Stimulated activated CD4-positive, alpha-beta T cell treated with anti-CD3 and anti-CD28 coated beads, Interleukin-15, amount 100 ng/mL, for 1 hour (primary cell): Measurements from ENCODE around the gene INTS1.
"Not testable (repeated sequence)": the region's sequence is repeated elsewhere in the genome, so short reads cannot be mapped to it uniquely, and the experiment has no call there.

ENCODE experiments used
- DNase-seq, 2 donors: peaks; one replicate each; pipeline ENCODE4 v3.0.0-alpha.2; 2020; ENCODE audit warnings: low read depth in 1 of 2, low spot score in 1 of 2

INTS1 gene

DNA sequence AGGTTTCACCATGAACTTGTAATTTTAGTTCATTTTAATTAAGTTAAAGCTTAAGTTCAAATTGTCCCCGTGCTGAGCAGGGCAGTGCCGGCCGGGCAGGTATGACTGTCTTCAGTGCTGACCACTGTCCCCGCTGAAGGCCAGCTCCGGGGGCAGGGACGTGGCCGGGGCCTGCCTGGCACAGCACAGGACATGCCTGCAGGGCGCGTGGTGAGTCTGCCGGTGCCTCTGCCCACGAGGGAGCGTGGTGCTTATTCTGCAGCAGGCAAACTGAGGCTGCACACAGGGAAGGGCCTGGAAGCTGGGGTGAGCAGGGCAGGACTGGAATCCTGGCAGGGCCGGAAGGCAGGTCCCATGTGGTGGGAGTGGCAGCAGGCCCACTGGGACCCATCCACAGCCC lies 54.7 kb downstream of the INTS1 start:
- no peak for DNase-seq

DNA sequence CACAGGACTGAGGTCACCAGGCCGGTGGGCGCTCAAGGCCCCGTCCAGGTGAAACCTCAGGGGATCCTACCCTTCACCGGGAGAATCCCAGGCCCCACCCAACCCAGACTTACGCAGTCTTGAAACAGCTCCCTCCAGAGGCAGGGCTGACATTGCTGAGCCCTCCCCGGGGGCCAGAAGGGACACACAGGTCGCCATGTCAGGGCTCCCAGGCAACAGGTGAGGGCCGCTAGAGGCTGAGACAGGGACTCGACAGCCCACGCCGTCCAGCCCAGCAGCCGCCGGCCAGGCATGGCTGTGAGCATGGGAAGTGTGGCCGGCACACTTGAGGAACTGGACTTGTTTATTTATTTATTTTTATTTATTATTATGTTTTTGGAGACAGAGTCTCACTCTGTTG lies 55.2 kb downstream of the INTS1 start:
- no peak for DNase-seq

DNA sequence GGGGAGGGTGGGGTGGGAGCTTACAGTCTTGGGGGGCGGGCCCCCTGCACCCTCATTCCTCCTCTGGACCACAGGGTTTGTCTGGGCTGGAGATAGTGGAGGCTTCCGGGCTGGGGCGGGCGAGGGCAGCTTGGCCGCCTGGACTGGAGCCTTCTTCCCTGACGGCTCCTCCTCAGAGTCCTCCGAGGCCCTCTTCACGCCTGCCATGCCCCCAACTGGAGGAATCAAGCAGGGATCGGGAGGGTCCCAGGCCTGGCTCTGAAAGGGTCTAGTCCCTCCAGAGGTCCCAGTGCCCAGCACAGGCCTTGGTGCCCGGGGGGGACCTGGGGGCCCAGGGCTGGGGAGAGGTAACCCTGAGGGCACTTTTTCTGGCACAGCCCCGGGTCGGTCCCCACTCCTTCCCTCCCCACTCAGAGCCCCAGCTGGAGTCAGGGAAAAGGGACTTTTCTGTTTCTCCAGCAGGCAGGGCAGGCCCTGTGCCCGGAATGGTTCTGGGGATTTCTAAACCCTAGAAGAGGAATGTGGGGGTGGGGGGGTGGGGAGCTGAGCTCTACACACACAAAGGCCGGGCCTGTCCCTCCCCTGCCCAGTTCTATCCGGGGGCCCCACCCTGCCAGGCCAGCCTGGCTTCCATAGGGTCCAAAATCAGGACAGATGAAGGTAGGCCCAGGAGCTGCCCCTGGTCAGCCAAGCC lies 56.5 kb downstream of the INTS1 start:
- DNase-seq = no peak

DNA sequence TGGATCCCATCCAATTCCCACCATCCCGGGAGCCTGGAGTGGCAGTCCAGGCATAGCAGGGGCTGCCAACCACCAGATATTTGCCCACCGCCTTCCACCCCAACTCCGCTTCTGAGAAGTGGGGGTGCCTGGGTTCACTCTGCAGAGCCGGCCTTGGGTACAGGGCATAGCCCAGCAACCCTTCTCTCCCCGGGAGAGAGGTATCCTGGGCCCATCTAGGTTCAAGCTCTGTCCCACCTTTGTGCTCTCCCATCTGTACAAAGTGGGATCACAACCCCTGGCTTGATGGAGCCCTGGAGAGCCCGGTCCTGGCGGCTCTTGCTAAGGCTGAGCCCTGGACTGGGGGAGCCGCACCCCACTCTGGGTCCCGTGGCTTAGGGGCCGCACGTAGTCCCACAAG lies 57.1 kb downstream of the INTS1 start:
- DNase-seq = no peak

DNA sequence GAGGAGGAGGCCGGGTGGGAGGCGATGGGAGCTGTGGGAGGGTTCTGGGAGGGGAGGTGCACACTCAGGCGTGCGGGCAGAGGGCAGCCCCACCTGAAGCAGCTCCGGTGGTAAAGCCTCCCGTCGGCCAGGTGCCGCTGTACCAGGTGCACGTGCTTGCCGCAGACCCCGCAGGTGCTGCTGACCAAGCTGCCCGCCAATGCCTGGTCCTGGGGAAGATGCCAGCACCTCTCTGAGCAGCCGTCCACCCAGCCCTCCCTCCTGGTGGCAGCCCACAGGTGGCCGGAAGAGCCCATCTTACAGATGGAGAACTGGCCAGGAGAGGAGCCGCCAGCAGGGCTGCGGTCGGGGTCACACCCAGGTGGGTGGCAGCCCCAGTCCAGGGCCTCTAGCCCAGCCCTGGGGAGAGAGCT lies 57.6 kb downstream of the INTS1 start:
- DNase-seq = no peak

DNA sequence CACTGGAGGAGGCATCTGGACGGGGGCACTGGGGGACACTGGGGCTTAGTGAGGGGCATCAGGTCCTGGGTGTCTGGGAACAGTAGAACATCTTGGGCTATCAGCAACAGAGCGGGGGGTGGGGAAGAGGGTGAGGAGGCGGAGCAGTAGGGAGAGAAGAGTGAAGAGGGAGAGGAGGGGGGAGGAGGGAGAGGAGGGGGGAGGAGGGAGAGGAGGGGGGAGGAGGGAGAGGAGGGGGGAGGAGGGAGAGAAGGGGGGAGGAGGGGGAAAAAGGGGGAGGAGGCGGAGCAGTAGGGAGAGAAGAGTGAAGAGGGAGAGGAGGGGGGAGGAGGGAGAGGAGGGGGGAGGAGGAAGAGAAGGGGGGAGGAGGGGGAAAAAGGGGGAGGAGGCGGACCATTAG lies 58.2 kb downstream of the INTS1 start:
- not testable (repeated sequence) for DNase-seq

DNA sequence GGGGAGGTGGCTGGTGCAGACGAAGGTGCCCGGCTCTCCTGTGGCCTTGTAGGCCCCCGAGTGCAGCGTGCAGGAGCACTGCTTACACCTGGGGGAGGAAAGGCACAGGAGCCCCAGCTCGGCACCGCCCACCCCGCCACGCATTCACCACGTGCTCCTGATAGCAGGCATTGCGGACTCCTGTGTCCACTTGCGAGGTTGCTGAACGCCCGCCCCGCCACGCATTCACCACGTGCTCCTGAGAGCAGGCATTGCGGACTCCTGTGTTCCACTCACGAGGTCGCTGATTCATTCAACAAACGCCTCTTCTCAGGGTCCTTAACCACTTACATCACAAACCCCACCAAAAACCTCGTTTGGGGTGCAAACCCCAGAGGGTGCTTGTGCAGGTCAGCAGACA lies 58.8 kb downstream of the INTS1 start:
- no peak for DNase-seq

DNA sequence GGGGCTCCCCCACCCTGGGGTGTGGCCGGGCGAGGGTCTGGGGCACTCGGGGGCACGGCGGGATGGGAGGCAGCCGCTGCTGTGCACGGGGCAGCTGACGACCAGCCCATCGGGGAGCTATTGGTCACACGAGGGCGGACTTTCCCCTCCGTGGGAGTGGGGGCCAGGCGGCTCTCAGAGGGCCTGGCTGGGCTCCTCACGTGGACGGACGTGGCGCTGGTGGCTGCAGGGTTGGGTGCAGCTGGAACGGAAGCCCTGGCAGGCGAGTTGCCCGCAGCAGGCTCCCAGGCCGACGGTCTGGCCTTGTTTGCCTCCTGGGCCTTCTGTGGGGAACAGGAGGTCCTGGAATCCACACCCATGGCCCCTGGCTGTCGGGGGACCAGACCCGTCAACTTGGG lies 59.3 kb downstream of the INTS1 start:
- no peak for DNase-seq

DNA sequence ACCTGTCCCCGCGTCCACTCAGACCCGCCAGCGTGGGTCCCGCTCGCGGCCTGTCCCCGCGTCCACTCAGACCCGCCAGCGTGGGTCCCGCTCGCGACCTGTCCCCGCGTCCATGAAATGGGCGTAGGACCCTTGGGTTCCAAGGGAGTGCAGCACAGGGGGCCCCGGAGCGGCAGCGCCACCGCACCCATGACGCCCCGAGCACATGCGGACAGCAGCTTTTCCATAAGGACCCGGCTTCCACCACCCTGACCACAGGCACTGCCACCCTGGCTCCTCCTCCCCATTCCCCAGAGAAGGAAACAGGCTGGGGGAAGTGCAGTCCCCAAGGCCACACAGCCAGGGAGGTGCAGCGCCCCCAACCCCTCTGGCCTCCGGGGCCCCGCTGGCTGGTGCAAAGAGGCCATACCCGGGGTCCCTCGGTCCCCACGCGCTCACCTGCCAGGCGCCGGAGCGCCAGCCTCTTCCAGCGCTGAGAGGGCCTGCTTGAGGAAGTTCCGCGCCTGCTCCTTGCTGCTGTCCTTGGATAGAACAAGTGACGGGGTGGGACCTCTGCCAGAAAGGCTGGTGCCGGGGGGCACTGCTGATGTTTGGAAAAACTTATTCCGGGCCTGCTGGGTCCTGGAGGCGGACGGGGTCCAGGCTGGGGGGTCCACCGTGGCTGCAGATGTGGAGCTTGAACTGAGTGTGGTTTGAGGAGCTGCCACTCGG lies 59.8 kb downstream of the INTS1 start:
- no peak for DNase-seq

DNA sequence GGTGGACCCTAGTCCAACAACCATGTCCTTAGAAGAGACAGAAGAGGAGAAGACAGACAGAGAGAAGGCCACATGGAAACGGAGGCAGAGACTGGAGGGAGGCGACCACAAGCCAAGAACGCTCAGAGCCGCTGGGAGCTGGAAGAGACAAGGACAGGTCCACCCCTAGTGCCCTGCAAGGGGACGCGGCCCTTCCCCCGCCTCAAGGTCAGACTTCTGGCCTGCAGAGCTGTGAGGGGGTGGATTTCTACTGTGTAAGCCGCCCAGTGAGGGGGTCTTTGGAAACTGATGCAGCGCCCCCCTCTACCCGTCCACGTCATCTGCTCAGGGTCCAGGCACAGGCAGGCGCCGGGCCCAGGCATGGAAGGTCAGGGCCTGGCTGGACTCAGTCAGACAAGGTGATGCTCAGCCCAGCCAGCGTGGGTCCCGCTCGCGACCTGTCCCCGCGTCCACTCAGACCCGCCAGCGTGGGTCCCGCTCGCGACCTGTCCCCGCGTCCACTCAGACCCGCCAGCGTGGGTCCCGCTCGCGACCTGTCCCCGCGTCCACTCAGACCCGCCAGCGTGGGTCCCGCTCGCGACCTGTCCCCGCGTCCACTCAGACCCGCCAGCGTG lies 60.5 kb downstream of the INTS1 start:
- not testable (repeated sequence) for DNase-seq

DNA sequence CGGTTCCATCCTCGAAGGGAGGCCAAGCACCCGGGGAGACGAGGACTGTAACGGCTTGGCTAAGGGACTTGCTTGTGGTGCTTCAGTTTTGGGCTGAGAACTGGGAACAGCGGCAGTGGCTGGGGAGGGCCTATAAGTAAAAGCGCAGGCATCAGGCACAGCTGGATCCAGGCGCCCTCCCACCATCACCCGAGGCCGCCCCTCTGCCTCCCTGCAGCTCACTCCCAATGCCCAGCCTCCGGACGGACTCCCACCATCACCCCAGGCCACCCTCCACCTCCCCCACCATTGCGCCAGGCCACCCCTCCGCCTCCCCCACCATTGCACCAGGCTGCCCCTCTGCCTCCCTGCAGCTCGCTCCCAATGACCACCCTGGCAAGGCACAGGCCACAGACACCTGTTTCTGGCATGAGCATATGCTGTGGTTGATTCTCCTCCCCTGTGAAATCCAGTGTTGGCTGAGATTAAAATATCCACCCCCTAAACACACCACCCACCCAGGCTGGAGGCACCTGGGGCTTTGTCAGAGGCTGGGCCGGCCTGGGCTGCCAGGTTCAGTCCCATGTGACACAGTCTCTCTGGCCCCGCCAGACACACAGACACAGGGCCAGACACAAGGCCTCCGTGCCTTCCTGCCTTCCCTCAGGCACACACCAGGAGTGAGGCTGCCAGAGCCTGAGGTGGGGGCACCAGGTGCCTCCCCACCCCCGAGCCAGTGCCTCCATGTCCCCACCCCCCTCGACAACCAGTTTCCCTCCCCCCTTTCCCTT lies 61.6 kb downstream of the INTS1 start:
- DNase-seq = no peak

DNA sequence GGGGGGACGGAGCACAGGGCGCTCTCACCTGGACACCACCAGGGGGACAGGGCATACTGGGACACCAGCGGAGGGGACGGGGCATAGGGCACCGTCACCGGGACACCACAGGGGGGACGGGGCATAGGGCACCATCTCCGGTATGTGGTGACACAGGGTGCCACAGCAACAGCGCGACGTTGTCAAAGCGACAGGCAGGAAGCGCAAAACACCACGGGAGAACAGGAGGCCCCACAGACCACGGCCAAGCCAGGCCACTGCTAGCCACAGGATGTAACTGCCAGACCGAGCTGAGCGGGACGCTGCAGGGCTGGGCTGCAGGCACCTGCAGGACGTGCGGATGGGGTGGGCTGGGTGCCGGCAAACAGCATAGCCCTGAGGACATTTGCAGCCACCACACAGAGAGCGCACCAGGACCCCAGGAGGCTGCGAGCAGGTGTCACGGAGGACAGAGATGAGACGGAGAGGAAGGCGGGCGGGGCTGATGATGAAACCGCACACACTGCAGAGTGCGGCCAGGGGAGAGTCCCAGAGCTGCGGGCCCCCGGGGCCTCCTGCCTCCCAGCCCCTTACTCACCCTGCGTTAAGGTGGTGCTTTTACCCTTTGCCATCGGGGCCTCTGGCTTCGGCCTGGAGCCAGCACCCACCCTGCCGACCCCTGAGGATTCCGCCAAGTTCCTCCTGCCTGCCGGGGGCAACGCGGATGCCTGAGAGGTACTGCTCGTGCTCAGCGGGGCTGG lies 62.4 kb downstream of the INTS1 start:
- no peak for DNase-seq

DNA sequence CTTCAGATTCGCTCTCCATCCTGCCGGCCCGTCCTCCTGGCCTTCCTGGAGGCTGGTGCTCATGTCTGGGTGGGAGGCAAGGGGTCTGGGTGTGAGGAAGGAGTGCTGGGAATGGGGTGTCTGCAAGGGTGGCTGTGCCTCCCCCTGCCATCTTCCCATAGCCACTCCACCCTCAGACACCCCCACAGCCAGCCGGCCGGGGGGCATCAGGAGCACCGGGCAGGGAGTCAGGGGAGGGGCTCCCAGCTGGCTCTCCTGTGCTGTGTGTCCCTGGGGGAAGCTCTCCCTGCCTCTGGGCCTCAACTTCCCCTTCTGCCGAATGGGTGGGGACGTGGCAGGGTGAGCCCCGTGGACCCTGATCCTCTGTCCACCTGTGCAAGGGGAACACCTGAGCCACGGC lies 63.6 kb downstream of the INTS1 start:
- no peak for DNase-seq

DNA sequence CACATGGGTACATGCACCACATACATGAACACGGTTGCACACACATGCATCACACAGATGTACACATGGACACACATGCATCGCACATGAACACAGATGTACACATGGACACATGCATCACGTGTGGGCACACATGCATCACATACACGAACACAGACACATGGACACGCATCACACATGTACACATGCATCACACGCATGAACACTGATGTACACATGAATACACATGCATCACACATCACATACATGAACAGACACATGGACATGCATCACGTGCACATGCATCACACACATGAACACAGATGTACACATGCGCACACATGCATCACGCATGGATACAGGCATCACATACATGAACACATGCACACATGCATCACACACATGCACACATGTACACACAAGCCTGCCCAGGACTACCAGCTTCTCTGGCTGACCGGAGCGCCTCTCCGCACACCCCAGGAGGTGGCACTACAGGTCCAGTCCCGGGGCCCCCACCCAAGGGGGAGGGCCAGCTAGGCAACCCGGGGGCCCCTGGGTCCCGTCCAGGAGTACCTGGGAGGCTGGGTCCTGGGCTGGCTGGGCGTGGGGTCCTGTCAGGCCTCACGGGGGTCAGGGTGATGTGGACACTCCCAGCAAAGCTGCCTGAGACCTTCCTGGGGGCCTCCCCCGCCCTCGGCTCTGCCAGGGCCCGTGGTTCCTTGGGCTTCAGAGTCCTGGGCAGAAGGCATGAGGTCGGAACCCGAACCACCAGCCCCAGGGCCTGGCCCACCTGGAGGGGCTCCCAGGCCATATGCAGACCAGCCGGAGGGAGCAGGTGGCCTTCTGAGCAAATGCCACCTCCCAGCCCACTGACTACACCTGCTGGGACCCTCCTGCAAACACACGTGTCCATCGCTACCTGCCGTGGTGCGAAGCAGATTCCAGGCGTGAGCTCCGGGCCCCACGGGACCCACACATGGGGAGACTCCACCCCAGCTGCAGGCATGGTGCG lies 64.5 kb downstream of the INTS1 start:
- DNase-seq = no peak

DNA sequence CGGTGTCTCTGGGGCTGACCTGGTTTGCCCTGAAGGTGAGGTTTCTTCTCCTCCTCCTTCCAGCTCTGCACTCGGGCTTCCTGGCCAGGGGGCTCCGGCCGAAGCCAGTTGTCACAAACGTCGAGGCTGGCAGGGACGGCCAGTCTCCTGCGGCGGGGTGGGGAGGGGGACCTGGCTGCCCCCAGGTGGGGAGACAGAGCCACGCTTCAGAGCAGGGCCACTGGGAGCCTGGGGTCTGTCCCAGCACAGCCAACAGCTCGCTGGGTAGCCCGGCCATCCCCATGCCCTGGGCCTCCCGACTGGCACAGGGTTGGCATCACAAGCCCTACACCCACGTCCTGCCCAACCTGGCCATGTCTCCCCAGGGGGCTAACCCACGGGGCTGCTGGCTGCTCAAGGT lies 65.4 kb downstream of the INTS1 start:
- no peak for DNase-seq

DNA sequence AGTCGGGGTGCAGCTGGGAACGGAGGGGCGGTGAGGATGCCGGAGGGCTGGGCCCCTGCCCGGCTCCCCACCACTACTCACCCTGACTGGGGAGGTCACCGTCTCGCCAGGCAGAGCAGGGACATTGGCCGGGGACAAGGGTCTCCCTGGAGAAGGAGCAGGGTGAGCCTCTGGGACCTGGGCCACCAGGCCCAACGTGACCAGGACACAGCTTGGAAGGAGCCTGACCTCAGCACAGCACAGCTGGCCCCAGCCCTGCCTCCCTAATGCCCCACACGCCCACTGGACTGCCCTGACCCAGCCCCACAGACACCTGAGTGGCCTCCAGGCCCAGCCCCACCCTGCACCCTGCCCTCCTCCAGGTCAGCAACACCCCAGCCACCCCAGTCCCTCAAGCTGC lies 66.0 kb downstream of the INTS1 start:
- no peak for DNase-seq

DNA sequence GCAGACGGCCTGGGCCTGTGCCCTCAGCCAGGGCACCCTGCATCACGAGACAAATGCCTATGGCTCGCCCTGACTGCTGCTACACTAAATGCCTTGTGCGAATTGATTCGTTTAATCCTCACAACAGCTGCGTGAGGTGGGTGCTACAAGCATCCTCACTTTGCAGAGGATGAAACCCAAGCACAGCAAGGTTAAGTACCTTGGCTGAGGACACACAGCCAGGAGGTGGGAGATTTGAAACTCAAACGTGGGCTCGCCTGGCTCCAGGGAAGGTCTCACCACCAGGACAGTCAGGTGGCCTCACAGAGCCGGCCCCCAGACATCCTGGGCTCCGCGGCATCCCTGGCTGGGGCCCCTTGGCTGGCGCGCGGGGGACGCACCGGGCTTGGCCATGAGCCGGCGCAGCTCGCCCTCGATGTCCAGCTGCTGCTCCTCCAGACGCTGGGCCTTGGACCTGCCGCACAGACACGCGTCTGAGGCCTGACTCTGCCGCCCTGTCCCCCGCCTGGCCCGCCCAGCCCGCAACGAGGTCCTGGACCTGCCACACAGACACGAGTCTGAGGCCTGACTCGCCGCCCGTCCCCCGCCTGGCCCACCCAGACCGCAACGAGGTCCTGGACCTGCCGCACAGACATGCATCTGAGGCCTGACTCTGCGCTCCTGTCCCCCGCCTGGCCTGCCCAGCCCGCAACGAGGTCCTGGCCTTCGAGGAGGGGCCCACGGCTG lies 66.9 kb downstream of the INTS1 start:
- DNase-seq = no peak

DNA sequence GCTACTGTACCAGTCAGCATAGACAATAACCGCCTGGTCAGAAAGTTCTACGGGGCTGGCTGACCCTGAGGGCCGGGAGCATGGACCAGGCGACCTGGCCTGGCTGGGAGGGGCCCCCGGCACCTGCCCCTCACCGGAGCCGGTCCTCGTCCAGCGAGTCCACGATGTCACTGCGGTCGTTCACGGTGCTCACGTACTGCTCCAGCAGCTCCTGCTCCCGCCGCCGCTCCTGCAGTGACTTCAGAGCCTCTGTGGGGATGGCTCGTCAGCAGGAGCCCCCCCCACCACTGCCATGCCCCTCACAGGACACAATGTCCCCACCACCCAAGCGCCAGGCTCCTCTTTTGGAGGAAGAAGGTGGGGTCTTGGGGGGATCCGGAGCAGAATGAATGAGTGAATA lies 67.6 kb downstream of the INTS1 start:
- DNase-seq = no peak
